Measurements from ENCODE around the gene UCK1. TPM values are rescaled to one million over a fixed set of nuclear protein-coding genes. Genes with fewer than 3 reads are reported as not detected.
A peak's percentile ranks its signal among the peaks of the same experiment; 100 is the strongest.

The UCK1 gene
- total RNA-seq, 1 experiment from 2014 or later, result 31.7 TPM

DNA sequence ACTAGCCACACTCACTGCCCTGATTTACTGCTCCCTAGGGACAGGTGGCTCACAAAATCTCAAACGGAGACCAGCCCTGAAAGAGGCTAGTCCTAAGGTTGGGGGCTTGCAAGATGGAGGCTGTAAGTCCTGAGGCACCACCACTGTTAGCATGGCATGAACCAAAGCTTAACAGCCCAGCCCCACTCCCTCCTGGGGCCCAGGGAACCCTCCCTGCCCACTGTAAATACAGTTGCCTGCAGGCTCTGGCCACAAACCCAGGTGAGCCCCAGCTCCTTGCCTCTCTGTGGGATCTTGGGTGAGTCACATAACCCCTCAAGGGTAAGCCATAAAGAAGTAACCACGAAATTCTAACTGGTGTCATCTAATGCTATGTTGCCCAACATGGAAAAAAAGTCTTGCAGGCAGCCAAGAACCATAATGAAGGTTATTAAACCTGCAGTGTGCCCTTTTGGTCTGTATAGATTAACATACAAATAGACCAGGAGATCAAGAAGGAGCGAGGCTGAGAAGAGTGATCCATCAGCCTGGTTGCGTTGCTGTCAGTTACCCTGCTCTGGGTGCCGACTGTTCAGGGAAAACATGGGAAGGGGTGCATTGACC lies 30.0 kb downstream of the UCK1 start:
- TF ChIP-seq EZH2 (IDR thresholded peaks at IDR 0.05; ENCODE audit: low read depth), result no peak
- TF ChIP-seq, protein P1, sequence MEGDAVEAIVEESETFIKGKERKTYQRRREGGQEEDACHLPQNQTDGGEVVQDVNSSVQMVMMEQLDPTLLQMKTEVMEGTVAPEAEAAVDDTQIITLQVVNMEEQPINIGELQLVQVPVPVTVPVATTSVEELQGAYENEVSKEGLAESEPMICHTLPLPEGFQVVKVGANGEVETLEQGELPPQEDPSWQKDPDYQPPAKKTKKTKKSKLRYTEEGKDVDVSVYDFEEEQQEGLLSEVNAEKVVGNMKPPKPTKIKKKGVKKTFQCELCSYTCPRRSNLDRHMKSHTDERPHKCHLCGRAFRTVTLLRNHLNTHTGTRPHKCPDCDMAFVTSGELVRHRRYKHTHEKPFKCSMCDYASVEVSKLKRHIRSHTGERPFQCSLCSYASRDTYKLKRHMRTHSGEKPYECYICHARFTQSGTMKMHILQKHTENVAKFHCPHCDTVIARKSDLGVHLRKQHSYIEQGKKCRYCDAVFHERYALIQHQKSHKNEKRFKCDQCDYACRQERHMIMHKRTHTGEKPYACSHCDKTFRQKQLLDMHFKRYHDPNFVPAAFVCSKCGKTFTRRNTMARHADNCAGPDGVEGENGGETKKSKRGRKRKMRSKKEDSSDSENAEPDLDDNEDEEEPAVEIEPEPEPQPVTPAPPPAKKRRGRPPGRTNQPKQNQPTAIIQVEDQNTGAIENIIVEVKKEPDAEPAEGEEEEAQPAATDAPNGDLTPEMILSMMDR (conservative IDR thresholded peaks at IDR 0.05), result no peak

DNA sequence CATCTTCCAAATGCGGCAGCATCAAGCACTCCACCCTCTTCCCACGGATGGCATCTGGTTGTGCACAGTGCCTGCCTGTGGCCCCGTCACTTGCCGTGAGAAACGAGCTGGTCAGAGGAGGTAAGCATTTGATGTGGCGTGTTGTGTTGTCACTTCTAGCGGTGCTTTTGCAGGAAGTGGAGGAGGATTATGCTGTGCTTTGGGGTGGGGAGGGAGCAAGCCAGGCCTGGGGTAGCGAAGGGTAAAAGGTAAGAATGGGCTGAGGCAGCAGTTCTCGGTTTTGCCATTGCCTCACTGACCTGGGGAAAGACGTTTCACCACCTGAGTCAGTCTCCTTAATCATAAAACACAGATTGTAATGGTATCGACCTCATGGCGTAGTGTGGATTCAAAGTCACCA lies 30.7 kb downstream of the UCK1 start:
- H3F3A ChIP-seq (ENCODE audit: insufficient read depth, low read depth), result peaks cover 21% of the 10 kb centered on the region; the same call in 1 of the 2 replicates
- no peak overlapping the region for H3K4me2 ChIP-seq
- no peaks in the 10 kb centered on the region for H3K79me2 ChIP-seq (ENCODE audit: low read depth)
- intact Hi-C loops (cut with micrococcal nuclease; ENCODE audit: unreplicated experiment), result no loop called here
- no peak for DNase-seq
- BruUV-seq (replicated peaks), result no TSS peak
- H3K9me3 ChIP-seq (ENCODE audit: insufficient read depth, low read depth), result no peaks in the 10 kb centered on the region
- POLR2A ChIA-PET (ENCODE audit: unreplicated experiment), result interaction anchor here (0.5 kb wide), 1 partner anchor 939 kb away, joined by 7 read pairs; no protein-coding TSS in a partner anchor
- H2AFZ ChIP-seq, result no peak overlapping the region
- no peaks in the 10 kb centered on the region for H3K27me3 ChIP-seq (ENCODE audit: insufficient read depth, low read depth)
- H3K4me3 ChIP-seq, result no peak overlapping the region
- TF ChIP-seq, protein P1 (conservative IDR thresholded peaks at IDR 0.05), result no peak
- no peak for TF ChIP-seq EZH2 (IDR thresholded peaks at IDR 0.05; ENCODE audit: low read depth)
- no peaks in the 10 kb centered on the region for H3K9me2 ChIP-seq (ENCODE audit: insufficient read depth)
- no peaks in the 10 kb centered on the region for H3K4me1 ChIP-seq (replicated peaks; ENCODE audit: insufficient read depth)
- no peak overlapping the region for H3K27ac ChIP-seq
- CTCF ChIA-PET, result interaction anchor here (0.6 kb wide), 1 partner anchor 128 kb away, joined by 3 read pairs; no protein-coding TSS in a partner anchor
- H4K20me1 ChIP-seq (ENCODE audit: insufficient read depth), result peaks cover 18% of the 10 kb centered on the region
- H3K36me3 ChIP-seq (ENCODE audit: low read depth), result peaks cover 17% of the 10 kb centered on the region; the same call in 1 of the 2 replicates

More for the DNA sequence above, 30.0 kb downstream of the UCK1 start:
- no TSS peak for BruUV-seq (replicated peaks)
- ChIA-PET POLR2A (ENCODE audit: unreplicated experiment) (interaction anchor here (0.5 kb wide), 1 partner anchor 940 kb away, joined by 7 read pairs; no protein-coding TSS in a partner anchor), CTCF (no interaction called here)
- H3K9me2 ChIP-seq (ENCODE audit: insufficient read depth), result no peaks in the 10 kb centered on the region
- intact Hi-C loops (cut with micrococcal nuclease; ENCODE audit: unreplicated experiment), result no loop called here
- H3K9me3 ChIP-seq (ENCODE audit: insufficient read depth, low read depth), result no peaks in the 10 kb centered on the region
- no peaks in the 10 kb centered on the region for H3K79me2 ChIP-seq (ENCODE audit: low read depth)
- no peak overlapping the region for H3K4me2 ChIP-seq
- H3K27me3 ChIP-seq (ENCODE audit: insufficient read depth, low read depth), result no peaks in the 10 kb centered on the region
- no peak overlapping the region for H3K27ac ChIP-seq
- peaks cover 17% of the 10 kb centered on the region; the same call in 1 of the 2 replicates for H3K36me3 ChIP-seq (ENCODE audit: low read depth)
- no peaks in the 10 kb centered on the region for H3K4me1 ChIP-seq (replicated peaks; ENCODE audit: insufficient read depth)
- H3K4me3 ChIP-seq, result no peak overlapping the region
- H4K20me1 ChIP-seq (ENCODE audit: insufficient read depth), result peaks cover 18% of the 10 kb centered on the region
- DNase-seq, result peak; percentile 45 to 74
- no peak overlapping the region for H2AFZ ChIP-seq
- peaks cover 24% of the 10 kb centered on the region; the same call in 1 of the 2 replicates for H3F3A ChIP-seq (ENCODE audit: insufficient read depth, low read depth)

DNA sequence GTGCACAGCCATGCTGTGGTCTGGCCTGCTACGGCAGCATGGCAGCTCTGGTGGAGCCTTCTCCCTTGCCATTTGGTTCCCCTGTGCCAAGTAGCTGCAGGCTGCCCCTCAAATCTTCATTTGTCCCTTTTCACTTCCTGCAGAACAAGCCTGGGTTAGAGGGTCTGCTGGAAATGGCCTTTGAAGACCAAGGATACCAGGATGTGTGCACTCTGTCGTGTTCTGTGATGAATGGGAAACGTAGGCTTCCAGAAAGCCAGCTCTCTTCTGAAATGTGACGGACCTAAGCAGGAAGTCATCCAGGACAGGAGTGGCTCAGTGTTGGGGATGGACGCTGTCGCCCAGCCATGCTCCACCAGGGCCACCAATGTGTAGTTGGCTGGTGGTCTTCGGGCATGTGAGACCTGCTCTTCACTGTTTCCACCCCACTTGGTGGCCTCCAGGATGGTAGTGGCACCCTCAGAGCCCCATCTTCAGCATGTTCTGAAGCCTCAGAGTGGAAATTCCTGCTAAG lies 31.8 kb downstream of the UCK1 start:
- Histone ChIP-seq H3K36me3 (ENCODE audit: low read depth) (peaks cover 17% of the 10 kb centered on the region; the same call in 1 of the 2 replicates), H4K20me1 (ENCODE audit: insufficient read depth) (peaks cover 24% of the 10 kb centered on the region), H3K4me1 (replicated peaks; ENCODE audit: insufficient read depth) (no peaks in the 10 kb centered on the region), H3K9me3 (ENCODE audit: insufficient read depth, low read depth) (no peaks in the 10 kb centered on the region), H3K79me2 (ENCODE audit: low read depth) (no peaks in the 10 kb centered on the region), H3K4me2 (no peak overlapping the region), H3F3A (ENCODE audit: insufficient read depth, low read depth) (peaks cover 21% of the 10 kb centered on the region; the same call in 1 of the 2 replicates), H3K27ac (no peak overlapping the region), H2AFZ (no peak overlapping the region), H3K4me3 (no peak overlapping the region), H3K27me3 (ENCODE audit: insufficient read depth, low read depth) (no peaks in the 10 kb centered on the region), H3K9me2 (ENCODE audit: insufficient read depth) (no peaks in the 10 kb centered on the region)
- DNase-seq, result no peak
- CTCF ChIA-PET, result no interaction called here
- no peak for TF ChIP-seq EZH2 (IDR thresholded peaks at IDR 0.05; ENCODE audit: low read depth)
- TF ChIP-seq, protein P1 (conservative IDR thresholded peaks at IDR 0.05), result no peak
- no TSS peak for BruUV-seq (replicated peaks)
- intact Hi-C loops (cut with micrococcal nuclease; ENCODE audit: unreplicated experiment), result no loop called here
- POLR2A ChIA-PET (ENCODE audit: unreplicated experiment), result no interaction called here
